ENCODE results near the gene UNC5C.

The UNC5C gene

DNA sequence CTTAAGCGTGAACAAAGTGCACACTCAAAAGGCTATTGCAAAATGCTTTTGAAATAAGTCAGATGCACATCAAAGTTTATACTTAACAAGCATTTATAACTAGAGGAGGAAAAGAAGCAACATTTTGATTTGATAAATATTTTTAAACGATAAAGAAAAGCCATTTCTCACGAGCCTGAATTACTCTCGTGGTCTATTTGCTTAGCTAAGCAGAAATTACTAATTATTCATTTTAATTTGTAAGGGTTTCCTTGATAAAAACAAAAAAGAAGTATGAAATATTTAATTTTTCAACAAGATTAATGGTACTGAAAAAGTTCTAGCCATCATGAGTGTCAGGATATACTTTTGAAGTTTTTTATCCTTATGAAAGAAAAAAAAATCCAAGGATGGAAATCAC is 78.2 kb downstream of the UNC5C start:
- Mint-ChIP-seq H3K9me3 (peaks cover 22% of the 10 kb centered on the region), H3K4me3 (no peak overlapping the region), H3K4me1 (no peaks in the 10 kb centered on the region), H3K36me3 (no peaks in the 10 kb centered on the region), H3K27ac (no peak overlapping the region)
- ATAC-seq (no peak), DNase-seq (ENCODE audit: low spot score in 2 of 2) (no peak)

DNA sequence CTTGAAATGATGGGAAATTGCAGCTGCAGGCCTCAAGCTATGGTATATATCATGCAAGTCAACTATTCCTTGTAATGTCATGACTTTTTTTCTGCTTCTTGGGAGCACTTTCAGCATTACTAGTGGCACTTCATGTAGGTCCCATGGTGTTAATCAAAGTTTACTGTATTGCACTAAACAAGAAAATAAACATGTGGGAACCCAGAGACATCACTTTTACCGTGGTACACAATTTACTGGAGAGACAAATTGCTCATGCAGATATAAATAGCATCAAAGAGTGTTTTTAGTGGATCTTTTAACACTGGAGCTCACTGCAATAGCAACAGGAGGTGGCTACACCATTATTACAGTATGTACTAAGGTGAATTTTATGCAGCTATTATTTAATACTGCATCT is 79.2 kb downstream of the UNC5C start:
- DNase-seq (ENCODE audit: low spot score in 2 of 2) (no peak), ATAC-seq (no peak)
- Mint-ChIP-seq H3K27ac (no peak overlapping the region), H3K4me3 (no peak overlapping the region), H3K36me3 (no peaks in the 10 kb centered on the region), H3K4me1 (no peaks in the 10 kb centered on the region), H3K9me3 (peaks cover 16% of the 10 kb centered on the region)

DNA sequence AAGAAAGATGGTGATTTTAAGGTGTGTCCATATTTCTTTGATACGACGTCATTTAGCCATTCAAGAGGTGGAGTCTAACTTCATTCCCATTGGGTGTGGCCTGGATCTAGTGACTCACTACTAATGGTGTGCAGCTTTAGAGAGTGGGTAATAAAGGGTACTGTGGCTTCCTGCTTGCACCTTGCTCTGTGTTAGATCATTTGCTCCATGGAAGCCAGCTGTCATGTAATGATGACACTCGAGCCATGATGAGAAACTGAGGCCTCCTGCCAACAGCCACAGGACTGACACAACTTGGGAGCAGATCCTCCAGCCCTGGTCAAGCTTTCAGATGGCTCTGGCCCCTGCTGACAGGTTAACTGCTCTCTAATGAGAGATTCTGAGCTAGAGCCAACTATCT is 82.0 kb downstream of the UNC5C start:
- ATAC-seq (no peak), DNase-seq (ENCODE audit: low spot score in 2 of 2) (no peak)
- no peak overlapping the region for H3K27ac Mint-ChIP-seq

DNA sequence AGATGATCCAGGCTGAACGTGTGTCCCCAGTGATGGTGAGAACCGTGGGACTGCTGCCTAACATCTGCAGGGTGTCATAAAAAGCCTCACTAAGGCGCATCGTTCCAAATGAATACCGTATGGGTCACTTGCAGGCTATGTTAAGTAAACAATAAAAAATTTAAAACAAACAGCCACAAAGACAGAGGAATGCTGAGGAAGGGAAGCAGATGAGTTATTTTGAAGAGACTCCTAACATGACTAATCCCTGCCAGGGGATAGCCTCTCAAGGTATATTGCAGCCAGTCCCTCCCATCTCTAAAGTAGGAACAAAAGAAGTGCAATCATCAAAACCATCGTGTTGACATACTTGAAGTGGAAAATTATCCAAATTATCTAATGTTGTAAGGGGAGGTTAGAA is 83.8 kb downstream of the UNC5C start:
- H3K4me1 Mint-ChIP-seq, result no peaks in the 10 kb centered on the region
- DNase-seq (ENCODE audit: low spot score in 2 of 2) (no peak), ATAC-seq (no peak)
- H3K4me3 Mint-ChIP-seq, result no peak overlapping the region
- no peaks in the 10 kb centered on the region for H3K36me3 Mint-ChIP-seq
- peaks cover 13% of the 10 kb centered on the region for H3K9me3 Mint-ChIP-seq
- H3K27ac Mint-ChIP-seq, result no peak overlapping the region

More for the DNA sequence above, 82.0 kb downstream of the UNC5C start:
- no peak overlapping the region for H3K4me3 Mint-ChIP-seq
- no peaks in the 10 kb centered on the region for H3K36me3 Mint-ChIP-seq
- no peaks in the 10 kb centered on the region for H3K4me1 Mint-ChIP-seq
- H3K9me3 Mint-ChIP-seq, result peaks cover 16% of the 10 kb centered on the region

DNA sequence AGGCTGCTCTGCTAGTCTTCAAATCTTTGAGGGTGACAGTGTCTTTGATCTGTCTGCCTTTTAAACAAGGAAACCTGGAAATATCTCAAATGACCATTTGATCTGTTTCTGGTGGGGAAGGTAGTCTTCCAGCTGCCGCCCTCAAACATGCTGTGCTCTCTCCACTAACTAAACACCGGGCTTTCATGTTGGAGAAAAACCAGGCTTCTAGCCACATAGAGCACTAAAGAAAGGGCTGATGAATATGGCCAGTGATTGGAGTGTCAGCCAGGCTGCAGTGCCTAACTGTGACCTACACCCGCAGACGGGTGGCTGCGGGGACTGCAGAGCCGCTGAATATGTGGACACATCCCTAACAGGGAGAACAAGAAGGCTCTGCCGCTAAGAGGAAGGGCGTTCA is 85.9 kb downstream of the UNC5C start:
- Mint-ChIP-seq H3K4me3 (no peak overlapping the region), H3K27ac (no peak overlapping the region), H3K9me3 (peaks cover 11% of the 10 kb centered on the region), H3K4me1 (no peaks in the 10 kb centered on the region), H3K36me3 (no peaks in the 10 kb centered on the region)
- no peak for DNase-seq (ENCODE audit: low spot score in 2 of 2)
- no peak for ATAC-seq

DNA sequence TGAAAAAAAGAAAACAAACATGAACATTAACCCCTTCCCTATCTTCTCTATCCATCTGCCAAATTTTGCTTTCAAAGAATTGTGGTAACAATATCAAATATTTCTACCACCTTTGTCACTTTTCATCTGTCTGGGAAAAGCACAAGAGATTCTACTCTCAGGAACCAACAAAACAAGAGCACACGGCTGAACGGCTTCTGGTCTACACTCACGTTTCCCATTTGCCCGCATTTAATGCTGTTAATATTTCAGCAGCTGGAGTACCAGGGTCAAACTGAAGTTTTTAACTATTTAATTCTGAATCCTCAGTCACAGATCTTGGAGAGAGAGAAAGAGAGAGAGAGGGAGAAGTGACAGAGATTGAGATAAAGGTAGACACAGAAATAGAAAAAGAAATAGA is 91.4 kb downstream of the UNC5C start:
- no peaks in the 10 kb centered on the region for H3K4me1 Mint-ChIP-seq

DNA sequence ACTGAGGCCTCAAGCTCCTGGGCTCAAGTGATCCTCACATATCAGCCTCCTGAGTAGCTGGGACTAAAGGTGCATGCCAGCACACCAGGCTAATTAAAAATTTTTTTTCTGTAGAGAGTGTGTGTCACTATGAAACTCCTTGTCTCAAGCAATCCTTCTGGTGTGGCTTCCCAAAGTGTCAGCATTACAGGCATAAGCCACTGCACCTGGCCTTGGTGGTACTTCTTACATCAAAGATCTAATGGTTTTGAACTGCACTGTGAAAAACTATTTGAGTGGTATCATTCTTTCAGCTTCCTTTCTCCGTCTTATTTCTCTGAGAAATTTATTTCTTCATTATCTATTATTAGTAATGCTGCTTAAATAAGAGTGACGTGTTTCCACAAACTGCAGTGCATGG is 98.5 kb downstream of the UNC5C start:
- Mint-ChIP-seq H3K4me3 (no peak overlapping the region), H3K27ac (no peak overlapping the region), H3K9me3 (peaks cover 3% of the 10 kb centered on the region), H3K4me1 (no peaks in the 10 kb centered on the region), H3K36me3 (no peaks in the 10 kb centered on the region)
- DNase-seq (ENCODE audit: low spot score in 2 of 2) (no peak), ATAC-seq (no peak)

More for the DNA sequence above, 91.4 kb downstream of the UNC5C start:
- H3K36me3 Mint-ChIP-seq, result no peaks in the 10 kb centered on the region
- DNase-seq (ENCODE audit: low spot score in 2 of 2) (no peak), ATAC-seq (no peak)
- peaks cover 3% of the 10 kb centered on the region for H3K9me3 Mint-ChIP-seq
- no peak overlapping the region for H3K4me3 Mint-ChIP-seq
- H3K27ac Mint-ChIP-seq, result no peak overlapping the region

DNA sequence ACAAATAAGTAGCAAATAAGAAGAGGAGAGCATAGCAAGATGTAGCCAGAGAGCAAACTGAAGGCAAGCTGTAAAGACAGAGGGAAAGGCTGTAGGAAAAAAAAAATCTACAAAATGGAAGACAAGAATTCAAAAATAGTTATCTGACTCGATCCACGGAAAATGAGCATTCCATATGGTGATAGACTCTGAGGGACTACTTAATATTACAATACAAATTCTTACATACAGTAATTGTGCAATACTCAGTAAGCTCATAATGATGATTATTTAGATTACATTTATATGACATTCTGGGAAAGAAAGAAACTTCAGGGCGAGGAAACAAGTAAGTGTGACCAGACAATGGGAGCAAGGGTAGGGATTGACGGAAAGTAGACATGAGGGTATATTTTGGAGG is 102.6 kb downstream of the UNC5C start:
- DNase-seq (ENCODE audit: low spot score in 2 of 2) (no peak), ATAC-seq (no peak)
- Mint-ChIP-seq H3K4me1 (no peaks in the 10 kb centered on the region), H3K9me3 (peaks cover 2% of the 10 kb centered on the region), H3K36me3 (no peaks in the 10 kb centered on the region), H3K4me3 (no peak overlapping the region), H3K27ac (no peak overlapping the region)

DNA sequence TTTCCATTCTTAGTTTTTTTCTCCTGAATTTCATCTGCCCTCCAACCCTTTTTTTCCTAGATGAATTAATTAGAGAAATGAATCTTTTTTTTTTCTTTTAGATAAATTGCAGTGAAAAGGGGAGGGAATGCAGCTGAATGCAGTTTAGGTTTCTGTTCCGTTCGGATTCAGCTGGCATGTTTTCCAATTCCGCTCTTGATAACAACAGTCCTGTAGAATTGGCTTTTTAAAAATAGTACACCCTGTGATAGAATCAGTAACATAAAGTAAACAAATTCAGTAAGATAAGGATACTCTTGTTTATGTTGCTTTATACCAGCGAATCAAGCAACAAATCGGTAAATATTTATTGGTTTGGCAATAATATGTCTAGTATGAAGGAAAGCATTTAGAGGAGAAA is 103.5 kb downstream of the UNC5C start:
- DNase-seq (ENCODE audit: low spot score in 2 of 2) (no peak), ATAC-seq (no peak)
- Mint-ChIP-seq H3K9me3 (peaks cover 2% of the 10 kb centered on the region), H3K27ac (no peak overlapping the region), H3K36me3 (no peaks in the 10 kb centered on the region), H3K4me1 (no peaks in the 10 kb centered on the region), H3K4me3 (no peak overlapping the region)

DNA sequence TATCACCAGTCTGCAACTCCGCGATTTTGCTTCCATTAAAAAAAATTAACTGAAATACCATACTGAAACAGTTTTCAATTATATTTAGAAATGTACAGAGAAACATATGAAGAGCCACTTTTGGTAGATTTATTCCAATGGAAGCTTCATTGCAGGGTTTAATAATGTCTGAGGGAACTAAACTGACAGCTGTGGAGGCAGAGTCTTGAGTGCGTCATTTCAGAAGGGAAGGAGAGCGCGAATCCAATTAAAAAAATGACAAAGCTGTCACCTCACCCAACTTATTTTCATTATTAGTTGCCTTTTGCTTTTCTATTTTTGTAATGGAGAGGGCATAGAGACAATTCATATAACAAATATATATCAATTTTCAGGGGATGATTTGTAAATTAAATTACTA is 104.0 kb downstream of the UNC5C start:
- no peak for DNase-seq (ENCODE audit: low spot score in 2 of 2)
- Mint-ChIP-seq H3K27ac (no peak overlapping the region), H3K4me3 (no peak overlapping the region), H3K4me1 (no peaks in the 10 kb centered on the region), H3K36me3 (no peaks in the 10 kb centered on the region), H3K9me3 (peaks cover 2% of the 10 kb centered on the region)
- ATAC-seq, result no peak

DNA sequence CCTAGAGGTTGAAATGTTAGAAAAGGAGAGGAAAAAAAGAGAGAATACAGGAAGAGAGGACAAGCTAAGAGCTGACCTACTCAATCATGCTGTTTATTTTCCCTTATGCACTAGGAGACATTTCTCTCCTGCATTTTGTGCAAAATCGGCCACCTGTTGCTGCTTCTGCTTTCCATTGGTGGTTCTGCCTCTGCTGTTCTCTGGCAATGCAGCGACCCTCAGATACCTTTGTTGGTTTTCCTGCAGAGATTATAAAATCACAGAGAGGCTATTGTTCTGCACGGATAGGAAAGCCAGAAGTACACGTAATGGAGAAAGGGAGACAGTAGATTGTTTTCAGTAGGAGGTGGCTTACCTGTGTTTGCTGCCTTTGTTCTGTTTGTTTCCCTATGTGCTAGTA is 108.9 kb downstream of the UNC5C start:
- H3K36me3 Mint-ChIP-seq, result no peaks in the 10 kb centered on the region
- ATAC-seq, result no peak

DNA sequence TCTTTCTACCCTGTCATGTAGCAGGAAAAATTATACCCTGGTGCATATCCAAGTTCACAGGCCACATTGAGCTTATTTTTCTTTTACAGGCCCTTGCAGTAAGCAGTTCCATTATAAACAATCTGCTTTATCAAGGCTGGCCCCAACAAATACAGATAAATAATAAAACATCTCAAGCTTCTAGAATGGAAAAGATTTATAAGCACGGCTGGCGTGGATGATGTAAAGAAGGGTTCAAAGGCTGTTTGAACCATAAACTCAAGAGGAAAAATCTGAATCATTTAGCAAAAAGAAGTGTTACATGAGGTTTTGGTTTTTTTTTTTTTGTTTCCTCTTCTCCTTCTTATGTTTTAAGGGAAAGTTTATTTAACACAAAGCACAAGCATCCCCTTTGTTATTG is 109.7 kb downstream of the UNC5C start:
- DNase-seq (ENCODE audit: low spot score in 2 of 2) (no peak), ATAC-seq (no peak)
- H3K4me1 Mint-ChIP-seq, result no peaks in the 10 kb centered on the region
- no peak overlapping the region for H3K4me3 Mint-ChIP-seq
- peaks cover 4% of the 10 kb centered on the region for H3K9me3 Mint-ChIP-seq
- H3K36me3 Mint-ChIP-seq, result no peaks in the 10 kb centered on the region
- H3K27ac Mint-ChIP-seq, result no peak overlapping the region

More for the DNA sequence above, 108.9 kb downstream of the UNC5C start:
- Mint-ChIP-seq H3K27ac (no peak overlapping the region), H3K9me3 (peaks cover 4% of the 10 kb centered on the region), H3K4me3 (no peak overlapping the region), H3K4me1 (no peaks in the 10 kb centered on the region)
- no peak for DNase-seq (ENCODE audit: low spot score in 2 of 2)

DNA sequence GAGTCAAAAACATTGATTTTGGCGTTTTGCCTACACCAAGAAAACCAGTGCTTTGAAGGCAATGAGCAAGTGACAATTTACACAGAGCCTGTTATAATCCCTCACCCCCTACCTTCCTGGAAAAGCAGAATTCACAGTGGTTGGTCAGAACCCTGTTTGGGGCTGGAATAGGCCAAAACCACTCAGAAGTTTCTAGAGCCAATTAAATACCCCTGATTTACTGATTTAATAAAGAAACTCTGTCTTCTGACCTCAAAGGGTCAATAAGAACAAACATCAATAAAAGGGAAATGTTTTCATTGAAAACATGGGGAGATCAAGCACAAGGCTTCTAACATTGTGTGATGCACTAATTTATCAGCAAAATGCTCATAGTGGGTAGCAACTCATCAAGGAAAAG is 116.3 kb downstream of the UNC5C start:
- no peak overlapping the region for H3K27ac Mint-ChIP-seq
- H3K4me3 Mint-ChIP-seq, result no peak overlapping the region
- no peak for DNase-seq (ENCODE audit: low spot score in 2 of 2)
- no peaks in the 10 kb centered on the region for H3K36me3 Mint-ChIP-seq
- peaks cover 8% of the 10 kb centered on the region for H3K9me3 Mint-ChIP-seq
- H3K4me1 Mint-ChIP-seq, result no peaks in the 10 kb centered on the region
- ATAC-seq, result no peak

DNA sequence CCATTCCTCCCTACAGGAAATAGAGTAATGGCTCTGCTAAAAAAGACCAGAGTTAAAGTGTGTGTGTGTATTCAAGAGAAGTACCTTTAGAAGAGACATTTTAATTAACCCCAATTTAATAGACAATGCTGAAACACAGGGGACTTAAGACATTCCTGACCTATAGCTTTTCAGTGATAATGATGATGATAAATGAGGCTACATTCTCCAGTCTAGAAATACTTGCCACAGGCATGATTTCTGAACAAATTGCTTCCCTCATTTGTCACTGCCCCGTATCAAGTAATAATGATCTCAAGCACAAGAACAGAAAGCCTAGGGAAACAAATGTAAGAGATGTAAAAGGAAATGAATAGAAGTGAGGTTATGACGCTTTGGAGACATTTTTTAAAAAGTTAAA is 117.1 kb downstream of the UNC5C start:
- no peaks in the 10 kb centered on the region for H3K36me3 Mint-ChIP-seq
- DNase-seq (ENCODE audit: low spot score in 2 of 2), result no peak

DNA sequence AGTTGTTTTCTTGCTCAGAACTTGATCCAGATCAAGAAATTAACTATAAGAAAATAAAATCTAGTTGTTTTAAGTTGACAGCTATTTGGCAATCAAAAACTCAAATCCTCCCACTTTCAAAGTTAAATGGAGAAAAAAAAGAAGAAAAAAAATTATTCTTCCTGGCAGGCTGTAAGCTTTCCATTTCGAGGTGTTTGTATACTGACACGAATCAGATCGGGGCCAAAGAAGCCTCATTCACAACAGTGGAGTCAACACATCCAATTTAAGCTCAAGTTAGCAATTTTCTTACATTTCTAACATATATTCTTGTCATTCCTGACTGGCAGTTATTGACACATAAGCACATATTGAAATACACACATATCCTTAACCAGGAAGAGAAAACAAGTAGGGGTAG is 119.4 kb downstream of the UNC5C start:
- no peak overlapping the region for H3K4me3 Mint-ChIP-seq
- no peak overlapping the region for H3K27ac Mint-ChIP-seq
- no peaks in the 10 kb centered on the region for H3K36me3 Mint-ChIP-seq
- DNase-seq (ENCODE audit: low spot score in 2 of 2) (no peak), ATAC-seq (no peak)
- H3K9me3 Mint-ChIP-seq, result peaks cover 6% of the 10 kb centered on the region
- no peaks in the 10 kb centered on the region for H3K4me1 Mint-ChIP-seq

More for the DNA sequence above, 117.1 kb downstream of the UNC5C start:
- Mint-ChIP-seq H3K27ac (no peak overlapping the region), H3K4me1 (no peaks in the 10 kb centered on the region), H3K9me3 (peaks cover 8% of the 10 kb centered on the region), H3K4me3 (no peak overlapping the region)
- ATAC-seq, result no peak

DNA sequence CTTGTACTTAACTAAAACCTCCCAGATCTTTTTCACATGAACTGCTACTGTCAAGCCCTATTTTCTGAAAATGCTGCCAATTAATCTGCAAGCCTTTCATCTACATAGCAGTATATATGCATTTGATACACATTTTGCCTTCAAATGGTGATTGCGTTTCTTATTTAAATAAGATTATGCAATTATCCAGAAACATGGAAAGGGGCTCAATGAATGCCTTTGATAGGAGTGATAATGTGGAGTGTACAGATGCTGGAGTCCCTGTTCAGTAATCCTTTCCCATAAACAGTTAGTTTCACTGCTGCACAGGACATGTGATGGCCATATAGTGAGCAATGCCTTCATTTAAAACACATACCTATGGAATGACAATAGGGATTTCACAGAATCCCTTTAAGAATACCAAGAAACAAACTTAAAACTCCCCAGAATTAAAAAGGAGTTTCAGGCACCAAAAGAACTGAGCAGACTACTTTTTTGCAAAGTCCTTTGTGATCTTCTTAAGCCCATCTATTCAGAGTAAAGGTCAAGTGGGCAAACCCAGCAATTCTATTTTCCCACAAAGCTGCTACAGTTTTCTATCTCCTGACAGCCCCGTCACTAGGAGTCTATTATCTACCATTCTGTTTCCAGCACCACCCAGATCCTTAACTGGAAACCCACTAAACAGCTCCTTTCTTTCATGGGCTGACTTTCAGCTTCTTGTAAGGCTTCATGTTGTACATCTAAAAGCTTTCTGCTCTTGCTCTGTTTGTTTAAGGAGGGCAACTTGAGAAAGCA is 120.3 kb downstream of the UNC5C start:
- DNase-seq (ENCODE audit: low spot score in 2 of 2) (no peak), ATAC-seq (no peak)
- Mint-ChIP-seq H3K27ac (no peak overlapping the region), H3K36me3 (no peaks in the 10 kb centered on the region), H3K9me3 (peaks cover 2% of the 10 kb centered on the region), H3K4me3 (no peak overlapping the region), H3K4me1 (no peaks in the 10 kb centered on the region)

DNA sequence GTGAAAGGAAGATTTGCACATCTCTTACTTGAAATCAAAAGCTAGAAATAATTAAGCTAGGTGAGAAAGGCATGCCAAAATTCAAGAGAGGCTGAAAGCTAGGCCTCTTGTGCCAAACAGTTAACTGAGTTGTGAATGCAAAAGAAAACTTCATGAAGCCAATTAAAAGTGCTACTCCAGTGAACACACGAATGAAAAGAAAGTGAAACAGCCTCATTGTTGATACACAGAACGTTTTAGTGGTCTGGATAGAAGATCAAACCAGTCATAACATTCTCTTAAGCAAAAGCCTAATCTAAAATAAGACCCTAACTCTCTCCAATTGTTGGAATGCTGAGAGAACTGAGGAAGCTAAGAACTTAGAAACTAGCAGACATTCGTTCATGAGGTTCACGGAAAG is 122.3 kb downstream of the UNC5C start:
- Mint-ChIP-seq H3K27ac (no peak overlapping the region), H3K4me1 (no peaks in the 10 kb centered on the region), H3K9me3 (peaks cover 2% of the 10 kb centered on the region), H3K4me3 (no peak overlapping the region), H3K36me3 (no peaks in the 10 kb centered on the region)
- no peak for DNase-seq (ENCODE audit: low spot score in 2 of 2)
- no peak for ATAC-seq
